ENCODE measurements around the gene ERN1.
A peak's percentile ranks its signal among the peaks of the same experiment; 100 is the strongest.

Gene ERN1

GRCh38 chr17:64107500-64108236 lies 22.3 kb downstream of the ERN1 start:
- no peak for DNase-seq

- DNase-seq, result no peak
Measured at GRCh38 chr17:64106918-64107317, 23.0 kb downstream of the ERN1 start.

- DNase-seq, result no peak
Measured at GRCh38 chr17:64103391-64104364, 26.3 kb downstream of the ERN1 start.

- no peak for DNase-seq
Measured at GRCh38 chr17:64102627-64103390, 27.1 kb downstream of the ERN1 start.

GRCh38 chr17:64099543-64099942 lies 30.4 kb downstream of the ERN1 start:
- no peak for DNase-seq

GRCh38 chr17:64097196-64097936 lies 32.6 kb downstream of the ERN1 start:
- DNase-seq, result no peak

- no peak for DNase-seq
Measured at GRCh38 chr17:64096037-64096436, 33.9 kb downstream of the ERN1 start.

- no peak for DNase-seq
Measured at GRCh38 chr17:64095144-64095882, 34.6 kb downstream of the ERN1 start.

- DNase-seq, result no peak
Measured at GRCh38 chr17:64094412-64094811, 35.5 kb downstream of the ERN1 start.

- DNase-seq, result no peak
Measured at GRCh38 chr17:64092952-64093451, 36.9 kb downstream of the ERN1 start.

- peak in 1 of 2 donors; percentile 29 for DNase-seq
Measured at GRCh38 chr17:64092113-64092512, 37.8 kb downstream of the ERN1 start.

GRCh38 chr17:64091571-64091970 lies 38.4 kb downstream of the ERN1 start:
- no peak for DNase-seq

- DNase-seq, result no peak
Measured at GRCh38 chr17:64091116-64091515, 38.8 kb downstream of the ERN1 start.

- DNase-seq, result no peak
Measured at GRCh38 chr17:64090144-64090543, 39.8 kb downstream of the ERN1 start.

- no peak for DNase-seq
Measured at GRCh38 chr17:64087252-64088005, 42.5 kb downstream of the ERN1 start.

- no peak for DNase-seq
Measured at GRCh38 chr17:64085650-64086005, 44.3 kb downstream of the ERN1 start.

- no peak for DNase-seq
Measured at GRCh38 chr17:64084940-64085649, 44.8 kb downstream of the ERN1 start.

GRCh38 chr17:64084086-64084939 lies 45.6 kb downstream of the ERN1 start:
- no peak for DNase-seq

- no peak for DNase-seq
Measured at GRCh38 chr17:64083563-64084085, 46.3 kb downstream of the ERN1 start.
